Activated CD8-positive, alpha-beta memory T cell treated with anti-CD3 and anti-CD28 coated beads, Interleukin-2, amount 10 ng/mL, durations not matched to agents 7 days and 5 days (primary cell): Measurements from ENCODE around the gene CTSA. TPM values are rescaled to one million over a fixed set of nuclear protein-coding genes. Genes with fewer than 3 reads are reported as not detected.
"Not testable (repeated sequence)": the region's sequence is repeated elsewhere in the genome, so short reads cannot be mapped to it uniquely, and the experiment has no call there.

Source experiments
- ATAC-seq: fragments of 150-1000 bp; cut with Tn5 transposase; one replicate; pipeline ENCODE4 v1.10.0; 2021; ENCODE audit warnings: moderate library complexity
- CTCF ChIA-PET: fragments of 350-600 bp; sonication (Branson Sonifier 250); formaldehyde crosslinking; loops from one replicate; lab custom pipeline; 2021; ENCODE audit warnings: antibody characterized with exemption; lab: Charles Lee
- DNase-seq: peaks from one replicate; pipeline ENCODE4 v3.0.0-alpha.2; 2020
- H3K27ac Mint-ChIP-seq: one replicate; pipeline ENCODE4 v1.8.0; 2021; ENCODE audit warnings: mild to moderate bottlenecking, mixed read lengths
- H3K27me3 Mint-ChIP-seq: one replicate; pipeline ENCODE4 v1.8.0; 2021; ENCODE audit warnings: mixed read lengths
- H3K36me3 Mint-ChIP-seq: one replicate; pipeline ENCODE4 v1.8.0; 2021; ENCODE audit warnings: mild to moderate bottlenecking, mixed read lengths
- H3K4me1 Mint-ChIP-seq: one replicate; pipeline ENCODE4 v1.8.0; 2021; ENCODE audit warnings: mixed read lengths
- H3K4me3 Mint-ChIP-seq: one replicate; pipeline ENCODE4 v1.8.0; 2021; ENCODE audit warnings: mild to moderate bottlenecking, moderate library complexity, mixed read lengths
- H3K9me3 Mint-ChIP-seq: one replicate; pipeline ENCODE4 v1.8.0; 2022; ENCODE audit warnings: low read depth, mixed read lengths
- total RNA-seq, 2 experiments: library from RNA; stranded (reverse); gene quantifications; one replicate each; pipeline ENCODE4 v1.2.3, GENCODE V29; 2021

CTSA gene
- total RNA-seq, 2 experiments from 2014 or later, result 55.5 to 69.6 TPM

DNA sequence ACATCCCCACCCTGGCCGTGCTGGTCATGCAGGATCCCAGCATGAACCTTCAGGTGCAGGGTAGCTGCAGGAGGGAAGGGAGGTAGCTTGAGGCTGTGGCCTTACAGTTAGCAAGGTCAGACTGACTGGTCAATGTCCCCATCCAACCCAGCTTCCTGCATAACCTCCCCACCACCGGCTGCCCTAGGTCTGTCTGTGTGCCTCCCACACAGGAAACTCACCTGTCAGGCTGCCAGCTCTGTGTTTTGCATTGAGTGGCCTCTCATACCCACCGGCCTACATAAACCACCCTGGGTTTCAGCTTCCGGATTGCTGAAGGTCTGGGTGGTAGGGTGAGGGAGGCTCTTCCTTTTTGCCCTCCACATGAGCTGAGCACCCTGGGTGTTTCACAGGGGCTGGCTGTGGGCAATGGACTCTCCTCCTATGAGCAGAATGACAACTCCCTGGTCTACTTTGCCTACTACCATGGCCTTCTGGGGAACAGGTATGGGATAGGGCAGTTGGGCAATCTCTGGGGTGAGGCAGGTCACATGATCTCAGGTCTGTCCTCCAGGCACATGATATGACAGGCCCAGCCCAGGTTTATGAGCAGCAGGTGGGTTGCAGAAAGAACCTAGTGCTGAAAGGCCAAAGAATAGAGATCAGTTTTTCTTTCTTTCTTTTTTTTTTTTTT lies 1.8 kb downstream of the CTSA start:
- peak overlapping the region; percentile 84 for H3K4me3 Mint-ChIP-seq
- H3K27ac Mint-ChIP-seq, result peak overlapping the region; percentile 66
- H3K36me3 Mint-ChIP-seq, result peaks cover 4% of the 10 kb centered on the region
- DNase-seq, result peak; percentile 54
- CTCF ChIA-PET, result interaction anchor here (0.9 to 3.5 kb wide), 8 partner anchors 12 to 94 kb away, joined by 3 to 19 read pairs (median 3); partner anchors contain the start of gene ZSWIM1
- H3K4me1 Mint-ChIP-seq, result peaks cover 35% of the 10 kb centered on the region
- ATAC-seq, result no peak
- no peaks in the 10 kb centered on the region for H3K27me3 Mint-ChIP-seq
- H3K9me3 Mint-ChIP-seq, result no peaks in the 10 kb centered on the region

DNA sequence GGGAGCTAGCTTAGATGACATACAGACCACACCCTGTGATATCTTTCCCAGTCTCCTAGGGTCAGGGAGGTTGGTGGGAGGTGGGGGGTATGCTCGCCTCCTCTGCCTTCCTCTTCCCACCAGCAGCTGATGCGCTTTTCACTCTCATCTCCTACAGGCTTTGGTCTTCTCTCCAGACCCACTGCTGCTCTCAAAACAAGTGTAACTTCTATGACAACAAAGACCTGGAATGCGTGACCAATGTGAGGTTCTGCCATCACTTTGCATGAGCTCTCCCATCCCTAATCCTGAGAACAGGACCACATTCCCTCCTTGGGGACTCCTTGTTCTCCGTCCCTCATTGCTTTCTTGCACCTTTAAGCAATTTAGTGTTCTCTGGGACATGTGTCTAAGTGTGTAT lies 2.7 kb downstream of the CTSA start:
- no peaks in the 10 kb centered on the region for H3K27me3 Mint-ChIP-seq
- H3K36me3 Mint-ChIP-seq, result peaks cover 4% of the 10 kb centered on the region
- ATAC-seq (no peak), DNase-seq (no peak)
- H3K4me1 Mint-ChIP-seq, result peaks cover 35% of the 10 kb centered on the region
- H3K4me3 Mint-ChIP-seq, result no peak overlapping the region
- no peaks in the 10 kb centered on the region for H3K9me3 Mint-ChIP-seq
- peak overlapping the region; percentile 22 for H3K27ac Mint-ChIP-seq
- CTCF ChIA-PET, result interaction anchor here (1.2 to 3.3 kb wide), 2 partner anchors 13 to 40 kb away, joined by 3 to 8 read pairs; partner anchors contain the start of gene ZSWIM1

DNA sequence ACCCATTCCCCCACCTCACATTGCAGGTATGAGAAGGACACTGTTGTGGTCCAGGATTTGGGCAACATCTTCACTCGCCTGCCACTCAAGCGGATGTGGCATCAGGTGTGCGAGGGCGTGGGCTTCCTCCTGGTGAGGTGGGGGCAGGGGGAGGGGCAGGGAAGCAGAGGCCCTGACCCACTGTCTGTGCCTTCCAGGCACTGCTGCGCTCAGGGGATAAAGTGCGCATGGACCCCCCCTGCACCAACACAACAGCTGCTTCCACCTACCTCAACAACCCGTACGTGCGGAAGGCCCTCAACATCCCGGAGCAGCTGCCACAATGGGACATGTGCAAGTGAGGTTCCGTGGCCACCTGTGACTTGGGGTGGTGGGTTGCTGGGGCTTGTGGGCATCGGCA lies 3.7 kb downstream of the CTSA start:
- CTCF ChIA-PET, result interaction anchor here (0.7 to 0.8 kb wide), 2 partner anchors 14 to 96 kb away, joined by 3 to 4 read pairs; partner anchors contain the start of gene ZSWIM1

DNA sequence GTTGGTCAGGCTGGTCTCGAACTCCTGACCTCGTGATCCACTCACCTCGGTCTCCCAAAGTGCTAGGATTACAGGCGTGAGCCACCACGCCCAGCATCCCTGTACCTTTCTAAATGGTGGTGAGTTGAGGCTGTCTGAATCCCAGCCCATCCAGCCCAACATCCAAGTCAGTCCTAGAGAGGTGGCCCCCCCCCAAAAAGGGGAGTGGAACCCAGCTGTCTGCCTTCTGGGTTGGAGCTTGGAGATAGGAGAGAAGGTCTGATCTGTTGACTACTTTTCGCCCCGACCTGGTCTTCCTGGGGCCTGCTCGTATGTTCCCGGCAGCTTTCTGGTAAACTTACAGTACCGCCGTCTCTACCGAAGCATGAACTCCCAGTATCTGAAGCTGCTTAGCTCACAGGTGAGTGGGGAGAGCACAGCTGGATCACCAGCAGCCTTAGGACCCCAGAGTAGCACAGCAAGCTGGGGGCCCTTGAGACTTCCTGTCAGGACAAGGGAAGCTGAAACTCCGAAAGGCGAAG lies 5.6 kb downstream of the CTSA start:
- Mint-ChIP-seq H3K4me3 (no peak overlapping the region), H3K4me1 (peaks cover 29% of the 10 kb centered on the region), H3K27ac (no peak overlapping the region), H3K27me3 (no peaks in the 10 kb centered on the region), H3K36me3 (peaks cover 4% of the 10 kb centered on the region), H3K9me3 (no peaks in the 10 kb centered on the region)
- ATAC-seq (no peak), DNase-seq (no peak)
- CTCF ChIA-PET, result no interaction called here

More for the DNA sequence above, 3.7 kb downstream of the CTSA start:
- no peaks in the 10 kb centered on the region for H3K9me3 Mint-ChIP-seq
- DNase-seq (no peak), ATAC-seq (no peak)
- H3K27me3 Mint-ChIP-seq, result no peaks in the 10 kb centered on the region
- no peak overlapping the region for H3K4me3 Mint-ChIP-seq
- H3K36me3 Mint-ChIP-seq, result peaks cover 4% of the 10 kb centered on the region
- H3K27ac Mint-ChIP-seq, result no peak overlapping the region
- H3K4me1 Mint-ChIP-seq, result peaks cover 35% of the 10 kb centered on the region

DNA sequence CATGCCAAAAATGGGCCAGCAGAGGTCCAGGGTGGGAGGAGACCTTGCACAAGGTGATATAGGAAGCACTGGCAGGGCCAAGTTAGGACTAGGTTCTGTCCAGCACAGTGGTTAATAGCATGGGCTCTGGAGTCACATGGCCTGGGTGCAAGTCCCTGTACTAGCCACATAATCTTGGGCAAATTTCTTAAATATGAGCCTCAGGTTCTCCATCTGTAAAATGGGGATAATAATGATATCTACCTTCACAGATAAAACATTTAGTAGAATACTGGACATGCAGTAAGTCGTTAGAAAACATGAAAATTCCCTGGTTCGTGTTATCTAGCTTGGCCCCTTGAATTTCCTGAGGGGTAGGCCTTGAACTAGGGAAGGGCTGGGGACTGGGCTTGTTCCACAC lies 6.2 kb downstream of the CTSA start:
- Mint-ChIP-seq H3K9me3 (no peaks in the 10 kb centered on the region), H3K36me3 (peaks cover 4% of the 10 kb centered on the region), H3K27ac (no peak overlapping the region), H3K4me3 (no peak overlapping the region), H3K27me3 (no peaks in the 10 kb centered on the region), H3K4me1 (peaks cover 25% of the 10 kb centered on the region)
- CTCF ChIA-PET, result no interaction called here
- DNase-seq (no peak), ATAC-seq (no peak)

DNA sequence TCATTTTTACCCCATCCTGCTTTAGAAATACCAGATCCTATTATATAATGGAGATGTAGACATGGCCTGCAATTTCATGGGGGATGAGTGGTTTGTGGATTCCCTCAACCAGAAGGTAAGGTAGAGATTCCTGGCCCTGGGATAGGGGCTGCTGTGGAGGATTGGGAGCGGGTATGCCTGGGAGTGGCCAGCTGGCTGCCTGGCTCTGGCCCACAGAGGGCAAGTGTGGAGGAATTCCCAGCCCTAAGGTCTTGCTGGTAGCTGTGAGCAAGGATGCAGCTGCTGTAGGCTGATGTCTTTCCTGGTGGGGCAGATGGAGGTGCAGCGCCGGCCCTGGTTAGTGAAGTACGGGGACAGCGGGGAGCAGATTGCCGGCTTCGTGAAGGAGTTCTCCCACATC lies 6.6 kb downstream of the CTSA start:
- ATAC-seq (no peak), DNase-seq (no peak)
- no peak overlapping the region for H3K4me3 Mint-ChIP-seq
- H3K9me3 Mint-ChIP-seq, result no peaks in the 10 kb centered on the region
- H3K27me3 Mint-ChIP-seq, result no peaks in the 10 kb centered on the region
- peaks cover 4% of the 10 kb centered on the region for H3K36me3 Mint-ChIP-seq
- no peak overlapping the region for H3K27ac Mint-ChIP-seq
- H3K4me1 Mint-ChIP-seq, result peaks cover 21% of the 10 kb centered on the region
- CTCF ChIA-PET, result no interaction called here

DNA sequence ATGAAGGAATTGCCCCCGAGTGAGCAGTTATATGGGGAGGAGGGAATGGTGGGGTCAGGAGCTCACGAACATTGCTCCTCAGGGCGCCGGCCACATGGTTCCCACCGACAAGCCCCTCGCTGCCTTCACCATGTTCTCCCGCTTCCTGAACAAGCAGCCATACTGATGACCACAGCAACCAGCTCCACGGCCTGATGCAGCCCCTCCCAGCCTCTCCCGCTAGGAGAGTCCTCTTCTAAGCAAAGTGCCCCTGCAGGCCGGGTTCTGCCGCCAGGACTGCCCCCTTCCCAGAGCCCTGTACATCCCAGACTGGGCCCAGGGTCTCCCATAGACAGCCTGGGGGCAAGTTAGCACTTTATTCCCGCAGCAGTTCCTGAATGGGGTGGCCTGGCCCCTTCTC lies 7.2 kb downstream of the CTSA start:
- H3K4me3 Mint-ChIP-seq, result no peak overlapping the region
- H3K27ac Mint-ChIP-seq, result no peak overlapping the region
- H3K36me3 Mint-ChIP-seq, result peaks cover 3% of the 10 kb centered on the region
- no peak for DNase-seq
- no peaks in the 10 kb centered on the region for H3K27me3 Mint-ChIP-seq
- ATAC-seq, result no peak
- CTCF ChIA-PET, result no interaction called here
- no peaks in the 10 kb centered on the region for H3K9me3 Mint-ChIP-seq
- H3K4me1 Mint-ChIP-seq, result peaks cover 15% of the 10 kb centered on the region

DNA sequence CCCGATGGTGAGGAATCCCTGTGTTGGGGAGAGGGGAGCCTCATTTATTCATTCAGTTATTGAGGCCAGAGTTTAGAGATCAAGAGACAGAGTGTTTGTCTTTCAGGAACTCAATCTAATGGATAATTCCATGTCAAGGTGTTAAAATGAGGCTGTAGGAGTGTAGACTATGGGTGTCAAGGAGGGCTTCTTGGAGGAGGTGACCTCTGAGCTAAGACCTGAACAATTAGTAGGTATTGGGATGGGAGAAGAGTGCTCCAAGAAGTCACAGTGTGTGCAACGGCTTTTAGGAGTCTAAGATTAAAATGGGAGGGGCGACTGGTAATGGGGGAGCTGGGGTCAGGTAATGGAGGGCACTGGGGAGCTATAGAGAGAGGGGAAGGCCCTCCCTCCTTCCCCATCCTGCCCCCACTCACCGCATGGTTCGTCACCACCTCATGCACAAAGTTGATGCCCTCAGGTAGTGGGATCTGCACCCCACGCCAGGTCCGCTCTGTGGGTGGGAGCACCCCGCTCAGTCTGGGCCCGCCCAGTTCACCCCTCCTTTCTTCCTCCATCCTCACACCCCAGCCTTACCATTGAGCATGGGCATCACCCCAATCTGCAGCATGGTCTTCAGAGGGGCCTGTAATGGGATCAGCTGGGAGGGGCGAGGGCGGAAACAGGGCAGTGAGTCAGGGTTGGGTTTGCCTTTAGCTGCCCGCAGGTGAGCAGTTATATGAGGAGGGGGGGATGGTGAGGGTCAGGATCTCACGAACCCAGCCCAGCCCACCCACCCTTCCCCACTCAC lies 8.1 kb downstream of the CTSA start:
- Mint-ChIP-seq H3K27ac (no peak overlapping the region), H3K9me3 (no peaks in the 10 kb centered on the region), H3K4me1 (peaks cover 6% of the 10 kb centered on the region), H3K36me3 (peaks cover 3% of the 10 kb centered on the region), H3K27me3 (no peaks in the 10 kb centered on the region), H3K4me3 (no peak overlapping the region)
- DNase-seq (no peak), ATAC-seq (no peak)
- CTCF ChIA-PET, result interaction anchor here (0.7 to 1.4 kb wide), 2 partner anchors 9 to 499 kb away, joined by 5 read pairs; partner anchors contain the start of genes CTSA and NEURL2

DNA sequence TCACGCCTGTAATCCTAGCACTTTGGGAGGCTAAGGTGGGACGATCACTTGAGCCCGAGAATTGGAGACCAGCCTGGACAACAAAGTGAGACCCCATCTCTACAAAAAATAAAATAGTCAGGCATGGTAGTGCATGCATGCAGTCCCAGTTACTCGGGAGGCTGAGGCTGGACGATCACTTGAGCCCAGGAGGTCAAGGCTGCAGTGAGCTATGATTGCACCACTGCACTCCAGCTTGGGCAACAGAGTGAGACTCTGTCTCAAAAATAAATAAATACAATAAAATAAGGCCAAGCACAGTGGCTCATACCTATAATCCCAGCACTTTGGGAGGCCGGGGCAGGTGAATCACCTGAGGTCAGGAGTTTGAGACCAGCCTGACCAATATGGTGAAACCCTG lies 10.2 kb downstream of the CTSA start:
- H3K36me3 Mint-ChIP-seq, DNase-seq, ATAC-seq, H3K27me3 Mint-ChIP-seq, H3K4me3 Mint-ChIP-seq, H3K4me1 Mint-ChIP-seq, H3K9me3 Mint-ChIP-seq, H3K27ac Mint-ChIP-seq, CTCF ChIA-PET: not testable (repeated sequence)

DNA sequence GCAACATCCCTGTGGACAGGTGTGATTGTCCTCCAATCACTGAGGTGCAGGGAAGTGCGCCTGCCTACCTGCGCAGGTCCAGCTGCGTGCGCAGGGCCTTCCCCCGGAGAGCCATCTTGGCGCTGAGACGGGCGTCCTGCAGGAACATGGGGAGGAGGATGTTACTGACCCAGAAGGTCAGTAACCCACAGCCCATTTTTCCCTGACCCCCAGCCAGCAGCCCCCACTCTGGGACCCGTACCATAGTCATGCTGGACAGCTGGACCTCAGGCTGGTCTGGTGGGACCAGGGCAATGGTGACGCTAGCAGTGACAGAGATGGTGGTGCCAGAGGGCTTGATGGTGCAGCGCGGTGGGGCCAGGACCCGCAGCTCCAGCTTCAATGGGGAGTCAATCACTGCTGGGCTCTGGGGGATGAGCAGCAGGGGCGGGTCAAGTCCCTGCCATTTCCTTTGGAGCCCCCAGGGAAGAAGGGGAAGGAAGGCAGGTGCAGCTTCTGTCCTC lies 11.1 kb downstream of the CTSA start:
- no peaks in the 10 kb centered on the region for H3K27me3 Mint-ChIP-seq
- no peaks in the 10 kb centered on the region for H3K36me3 Mint-ChIP-seq
- DNase-seq, result no peak
- H3K4me1 Mint-ChIP-seq, result no peaks in the 10 kb centered on the region
- CTCF ChIA-PET, result no interaction called here
- ATAC-seq, result no peak
- H3K27ac Mint-ChIP-seq, result no peak overlapping the region
- no peak overlapping the region for H3K4me3 Mint-ChIP-seq
- H3K9me3 Mint-ChIP-seq, result no peaks in the 10 kb centered on the region

DNA sequence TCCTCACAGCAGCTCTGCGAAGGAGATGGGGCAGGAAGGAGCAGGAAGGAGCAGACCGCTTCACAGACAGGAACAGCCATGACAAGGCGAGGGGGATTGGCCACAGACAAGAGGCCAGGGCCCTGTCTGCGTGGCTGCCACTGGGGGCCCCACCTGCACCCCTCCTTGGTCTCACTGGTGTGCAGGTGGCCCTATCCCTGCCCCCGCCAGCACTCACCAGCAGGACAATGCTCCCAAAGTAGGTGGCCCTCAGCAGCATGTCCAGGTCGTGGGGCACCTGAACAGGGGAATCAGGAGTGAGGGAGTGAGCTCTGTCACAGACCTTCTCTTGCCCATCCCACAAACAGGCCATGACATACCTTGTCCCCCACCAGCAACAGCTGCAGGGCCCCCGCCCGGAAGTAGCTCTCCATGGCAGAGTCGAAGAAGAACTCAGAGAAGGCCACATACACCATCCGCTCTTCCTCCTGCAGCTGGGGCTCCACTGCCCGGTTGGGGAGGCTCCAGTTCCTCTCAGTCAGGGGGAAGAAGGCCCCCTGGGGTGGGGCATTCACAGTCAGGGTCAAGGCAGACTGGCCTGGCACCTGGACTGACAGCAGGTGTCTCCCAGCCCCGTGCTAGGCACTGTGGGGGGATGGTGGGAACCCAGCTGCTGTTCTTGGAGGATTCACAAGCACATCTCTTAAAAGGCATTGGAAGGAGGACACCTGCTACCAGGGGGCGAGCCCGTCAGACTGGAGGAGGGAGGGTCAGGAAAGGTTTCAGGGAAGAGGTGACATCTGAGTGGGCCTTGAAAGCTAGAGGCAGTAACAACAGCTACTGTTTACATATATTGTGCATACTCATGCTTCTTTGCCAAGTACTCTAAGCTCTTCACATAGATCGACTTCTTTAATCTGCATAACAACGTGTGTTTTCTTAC lies 13.7 kb downstream of the CTSA start:
- ATAC-seq (no peak), DNase-seq (no peak)
- Mint-ChIP-seq H3K4me3 (no peak overlapping the region), H3K27ac (no peak overlapping the region), H3K36me3 (no peaks in the 10 kb centered on the region), H3K27me3 (no peaks in the 10 kb centered on the region), H3K9me3 (no peaks in the 10 kb centered on the region), H3K4me1 (peaks cover 1% of the 10 kb centered on the region)
- CTCF ChIA-PET, result interaction anchor here (0.6 to 1.4 kb wide), 5 partner anchors 12 to 1640 kb away, joined by 3 to 5 read pairs (median 3); no protein-coding TSS in a partner anchor

DNA sequence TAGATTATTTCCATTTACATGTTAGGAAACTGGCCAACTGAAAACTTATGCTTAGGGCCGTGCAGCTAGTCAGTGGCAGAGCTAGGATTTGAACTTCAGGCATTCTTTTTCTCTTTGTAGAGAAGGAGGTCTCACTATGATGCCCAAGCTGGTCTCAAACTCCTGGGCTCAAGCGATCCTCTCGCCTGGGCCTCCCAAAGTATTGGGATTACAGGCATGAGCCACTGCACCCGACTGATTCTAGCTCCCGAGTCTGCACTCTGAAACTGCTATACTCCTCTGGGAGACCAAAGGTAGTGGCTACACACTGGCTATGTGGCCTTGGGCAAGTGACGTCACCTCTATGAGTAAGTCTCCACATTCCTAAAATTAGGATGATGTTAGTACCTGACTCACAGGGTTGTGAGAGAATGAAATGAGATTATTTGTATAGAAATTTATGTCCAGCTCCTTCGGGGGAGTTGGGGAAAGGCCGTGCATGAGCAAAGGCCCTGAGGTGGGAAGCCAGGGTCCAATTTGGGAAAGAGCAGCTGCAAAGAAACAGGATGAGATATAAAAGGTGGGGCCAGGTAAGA lies 14.5 kb downstream of the CTSA start:
- CTCF ChIA-PET, result interaction anchor here (1.1 to 1.4 kb wide), 4 partner anchors 13 to 106 kb away, joined by 3 to 5 read pairs (median 4); no protein-coding TSS in a partner anchor
- DNase-seq, result no peak

More for the DNA sequence above, 14.5 kb downstream of the CTSA start:
- H3K9me3 Mint-ChIP-seq, result no peaks in the 10 kb centered on the region
- ATAC-seq, result no peak
- H3K4me1 Mint-ChIP-seq, result peaks cover 3% of the 10 kb centered on the region
- H3K27ac Mint-ChIP-seq, result no peak overlapping the region
- H3K4me3 Mint-ChIP-seq, result no peak overlapping the region
- no peaks in the 10 kb centered on the region for H3K36me3 Mint-ChIP-seq
- no peaks in the 10 kb centered on the region for H3K27me3 Mint-ChIP-seq
